HUES64 (cell line): Measurements from ENCODE around the gene ACTMAP.

Experiments
- H3K27ac ChIP-seq: 2 replicates; pipeline ENCODE4 v1.7.0; 2013; ENCODE audit warnings: low read depth, low read length, inconsistent platforms
- H3K27me3 ChIP-seq: 2 replicates; pipeline ENCODE4 v1.6.1; 2013; ENCODE audit warnings: mild to moderate bottlenecking, low read length; ENCODE audit not compliant: insufficient read depth
- H3K36me3 ChIP-seq: 2 replicates; pipeline ENCODE4 v1.6.1; 2013; ENCODE audit warnings: mild to moderate bottlenecking, low read length; ENCODE audit not compliant: insufficient read depth
- H3K4me1 ChIP-seq: 2 replicates; pipeline ENCODE4 v1.6.1; 2013; ENCODE audit warnings: mild to moderate bottlenecking, low read length, moderate library complexity; ENCODE audit not compliant: insufficient read depth
- H3K4me3 ChIP-seq: 2 replicates; pipeline ENCODE4 v1.5.1; 2013; ENCODE audit warnings: mild to moderate bottlenecking, low read length, moderate library complexity
- H3K9ac ChIP-seq: 2 replicates; pipeline ENCODE4 v1.6.1; 2013; ENCODE audit warnings: mild to moderate bottlenecking, low read depth, low read length
- H3K9me3 ChIP-seq: 2 replicates; pipeline ENCODE4 v1.6.1; 2013; ENCODE audit warnings: low read depth, low read length; ENCODE audit not compliant: insufficient read depth
- WGBS: fragments of 150-250, 120-280 bp; methylation state at CpG from one replicate; pipeline ENCODE4 v1.1.7; 2013; ENCODE audit warnings: missing lambda C conversion rate; 5-methylcytosine and 5-hydroxymethylcytosine counted together

The ACTMAP gene

DNA sequence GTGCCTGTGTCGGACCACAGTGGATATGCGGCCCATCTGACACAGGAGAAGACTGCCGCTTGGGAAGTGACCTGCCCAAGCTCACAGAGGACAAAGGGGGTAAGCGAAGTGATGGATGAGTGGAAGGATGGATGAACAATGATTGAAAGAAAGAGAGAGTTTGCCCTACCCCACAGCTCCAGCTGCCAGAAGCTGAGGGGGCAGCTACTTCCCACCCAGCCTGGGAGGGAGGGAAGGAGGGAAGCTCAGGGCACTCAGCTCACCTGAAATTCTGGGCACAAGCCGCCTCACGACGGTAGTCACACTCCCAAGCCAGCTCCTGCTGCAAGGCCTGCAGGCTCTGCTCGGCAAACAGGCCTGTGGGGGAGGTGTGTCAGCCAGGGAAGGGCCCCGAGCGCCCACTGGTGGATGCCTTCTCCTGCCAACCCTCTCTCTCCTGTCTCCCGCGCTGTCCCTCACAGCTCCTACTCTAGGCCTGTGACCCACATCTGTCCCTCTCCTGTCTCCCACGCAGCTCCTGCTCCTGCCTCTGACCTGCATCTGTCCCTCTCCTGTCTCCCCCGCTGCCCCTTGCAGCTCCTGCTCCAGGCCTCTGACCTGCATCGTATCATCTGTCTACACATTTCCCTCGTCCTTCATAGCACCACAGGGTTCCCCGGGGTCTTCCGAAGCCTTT, 47.8 kb downstream of the ACTMAP start:
- peaks cover 62% of the 10 kb centered on the region for H3K36me3 ChIP-seq
- H3K4me1 ChIP-seq, result no peaks in the 10 kb centered on the region
- H3K27me3 ChIP-seq, result no peaks in the 10 kb centered on the region
- no peaks in the 10 kb centered on the region for H3K9me3 ChIP-seq
- no peak overlapping the region for H3K4me3 ChIP-seq
- H3K9ac ChIP-seq, result peak overlapping the region; percentile 33
- 66% methylated on average over 18 of the region's 18 CpGs for WGBS
- H3K27ac ChIP-seq, result no peak overlapping the region

DNA sequence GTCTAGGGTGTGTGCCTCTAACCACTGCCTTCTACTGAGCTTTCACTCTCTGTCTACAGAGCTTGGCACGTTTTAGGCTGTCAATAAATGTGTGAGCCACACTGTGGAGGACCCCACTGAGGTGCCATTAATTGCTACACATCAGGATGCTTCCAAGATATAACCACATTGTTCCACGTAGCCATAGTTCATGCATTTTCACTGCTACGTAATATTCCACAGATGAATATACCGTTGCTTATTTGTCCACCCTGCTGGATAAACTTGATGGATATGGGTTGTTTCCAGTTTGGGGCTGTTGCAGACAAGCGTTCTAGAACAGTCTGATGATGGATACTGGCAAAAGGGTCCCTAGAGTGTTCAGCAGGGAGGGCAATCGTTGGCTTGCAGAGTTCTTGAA, 48.5 kb downstream of the ACTMAP start:
- H3K36me3 ChIP-seq, result peaks cover 60% of the 10 kb centered on the region
- no peak overlapping the region for H3K27ac ChIP-seq
- 97% methylated on average over 6 of the region's 6 CpGs for WGBS
- H3K27me3 ChIP-seq, result no peaks in the 10 kb centered on the region
- H3K9ac ChIP-seq, result no peak overlapping the region
- H3K9me3 ChIP-seq, result no peaks in the 10 kb centered on the region
- H3K4me3 ChIP-seq, result no peak overlapping the region
- no peaks in the 10 kb centered on the region for H3K4me1 ChIP-seq

DNA sequence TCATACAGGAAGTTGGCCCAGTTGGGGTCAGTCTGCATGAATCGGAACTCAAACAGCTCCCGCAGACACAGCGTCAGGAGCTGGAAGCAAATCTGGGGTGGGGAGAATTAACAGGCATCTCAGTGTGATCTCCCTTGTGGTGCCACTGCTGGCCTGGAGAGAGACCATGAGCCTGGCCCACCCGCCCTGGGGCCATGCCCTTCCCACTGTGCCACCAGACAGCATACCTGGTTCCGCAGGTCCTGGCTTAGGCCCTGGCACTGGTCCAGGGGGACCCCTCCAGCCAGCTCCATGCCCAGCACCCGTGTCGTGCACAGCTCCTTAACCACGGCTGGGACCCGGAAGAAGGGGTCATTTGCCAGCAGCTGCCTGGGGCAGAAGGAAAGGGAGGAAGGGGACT, 50.2 kb downstream of the ACTMAP start:
- 95% methylated on average over 9 of the region's 9 CpGs for WGBS
- Histone ChIP-seq H3K9ac (no peak overlapping the region), H3K27me3 (no peaks in the 10 kb centered on the region), H3K27ac (no peak overlapping the region), H3K4me3 (no peak overlapping the region), H3K4me1 (no peaks in the 10 kb centered on the region), H3K36me3 (peaks cover 60% of the 10 kb centered on the region), H3K9me3 (no peaks in the 10 kb centered on the region)

DNA sequence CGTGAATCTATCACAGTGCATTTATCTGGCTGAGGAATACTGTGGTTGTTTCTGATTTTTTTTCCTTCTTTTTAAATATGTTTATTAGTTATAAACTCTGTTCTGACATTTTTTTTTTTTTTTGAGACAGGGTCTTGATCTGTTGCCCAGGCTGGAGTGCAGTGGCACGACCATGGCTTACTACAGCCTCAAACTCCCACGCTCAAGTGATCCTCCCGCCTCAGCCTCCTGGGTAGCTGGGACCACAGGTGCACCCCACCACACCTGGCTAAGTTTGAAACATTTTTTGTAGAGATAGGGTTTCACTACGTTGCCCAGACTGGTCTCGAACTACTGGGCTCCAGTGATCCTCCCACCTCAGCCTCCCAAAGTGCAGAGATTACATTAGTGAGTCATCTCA, 53.3 kb downstream of the ACTMAP start:
- H3K9ac ChIP-seq, result no peak overlapping the region
- H3K4me3 ChIP-seq, result no peak overlapping the region
- 93% methylated on average over 6 of the region's 6 CpGs for whole genome bisulfite sequencing
- no peak overlapping the region for H3K27ac ChIP-seq
- no peaks in the 10 kb centered on the region for H3K27me3 ChIP-seq
- H3K4me1 ChIP-seq, result 0 out of 2 replicates have a peak, but pooled peaks cover under 1% of the 10 kb centered on the region
- no peaks in the 10 kb centered on the region for H3K9me3 ChIP-seq
- H3K36me3 ChIP-seq, result peaks cover 44% of the 10 kb centered on the region

DNA sequence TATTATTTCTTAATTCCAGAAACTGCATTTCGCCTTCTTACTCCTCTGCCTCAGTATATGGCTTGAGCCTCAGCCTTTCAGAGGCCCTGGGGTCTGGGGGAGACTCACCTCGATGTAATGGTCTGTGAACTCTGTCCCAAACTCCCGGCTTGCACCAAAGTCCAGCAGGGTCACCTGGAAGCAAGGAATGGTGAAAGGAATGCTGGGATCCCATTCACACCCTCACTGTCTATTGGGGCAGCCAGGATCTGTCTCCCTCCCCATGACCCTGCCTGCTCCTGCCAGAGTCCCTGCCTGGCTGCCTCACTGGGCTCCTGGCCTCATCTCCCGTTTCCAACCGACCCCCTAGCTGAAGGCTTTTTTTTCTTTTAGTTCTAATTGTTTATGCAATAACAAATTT, 54.4 kb downstream of the ACTMAP start:
- H3K36me3 ChIP-seq, result peaks cover 33% of the 10 kb centered on the region
- no peak overlapping the region for H3K9ac ChIP-seq
- H3K4me1 ChIP-seq, result peaks cover 5% of the 10 kb centered on the region; the same call in 1 of the 2 replicates
- H3K27me3 ChIP-seq, result no peaks in the 10 kb centered on the region
- H3K4me3 ChIP-seq, result no peak overlapping the region
- no peak overlapping the region for H3K27ac ChIP-seq
- 99% methylated on average over 5 of the region's 5 CpGs for WGBS
- H3K9me3 ChIP-seq, result no peaks in the 10 kb centered on the region

DNA sequence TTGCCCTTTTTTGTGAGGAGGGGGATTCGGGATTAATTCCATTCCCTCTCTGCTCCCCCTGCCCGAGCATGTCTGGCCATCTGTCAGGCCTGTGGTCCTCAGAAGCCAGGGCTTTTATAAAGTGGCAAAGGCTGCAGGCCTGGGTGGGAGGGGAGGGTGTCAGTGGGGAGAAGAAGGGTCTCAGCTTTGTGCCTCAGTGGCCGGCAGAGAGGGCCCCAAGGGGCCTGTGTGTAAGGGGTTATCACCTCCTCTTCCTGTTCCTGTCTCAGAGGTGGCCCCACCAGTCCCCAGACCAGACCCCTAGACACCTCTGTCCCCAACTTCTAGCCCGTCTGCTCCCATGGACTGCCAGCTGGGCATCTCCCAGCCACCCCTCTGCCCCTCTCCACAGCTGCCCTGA, 56.4 kb downstream of the ACTMAP start:
- Histone ChIP-seq H3K9ac (no peak overlapping the region), H3K4me3 (no peak overlapping the region), H3K36me3 (peaks cover 18% of the 10 kb centered on the region), H3K4me1 (peaks cover 5% of the 10 kb centered on the region; the same call in 1 of the 2 replicates), H3K27me3 (no peaks in the 10 kb centered on the region), H3K9me3 (no peaks in the 10 kb centered on the region), H3K27ac (no peak overlapping the region)
- WGBS, result 91% methylated on average over 3 of the region's 4 CpGs

DNA sequence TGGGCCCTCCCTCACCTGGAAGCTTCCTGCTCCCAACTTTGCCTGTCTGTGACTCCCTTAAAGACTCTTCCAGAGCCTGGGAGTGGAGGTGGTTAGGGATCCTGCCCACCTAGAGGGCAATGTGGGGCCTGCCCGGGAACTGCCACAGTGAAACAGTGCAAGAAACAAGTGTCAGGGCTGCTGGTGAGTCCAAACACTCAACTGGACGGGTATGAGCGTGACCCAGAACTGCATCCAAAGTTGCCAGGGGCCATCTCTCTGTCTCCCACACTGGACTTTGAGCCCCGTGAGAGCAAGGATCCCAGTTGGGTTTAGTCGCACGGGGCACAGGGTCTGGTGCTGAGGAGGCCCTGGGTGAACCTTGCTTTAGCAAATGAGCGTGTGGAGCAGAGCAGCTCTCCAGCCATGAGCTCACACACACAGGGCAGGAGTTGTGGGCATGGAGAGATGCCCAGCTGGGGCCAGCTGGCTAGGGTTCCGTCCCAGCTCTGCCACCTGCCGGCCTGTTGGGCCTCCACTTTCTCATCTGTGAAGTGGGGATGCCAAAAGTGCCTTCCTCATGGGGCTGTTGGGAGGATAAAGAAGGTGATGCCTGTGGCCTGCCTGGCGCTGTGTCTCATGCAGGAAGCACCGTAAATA, 57.0 kb downstream of the ACTMAP start:
- H3K27me3 ChIP-seq, result no peaks in the 10 kb centered on the region
- H3K36me3 ChIP-seq, result peaks cover 18% of the 10 kb centered on the region
- H3K4me1 ChIP-seq, result peaks cover 5% of the 10 kb centered on the region; the same call in 1 of the 2 replicates
- H3K9ac ChIP-seq, result no peak overlapping the region
- WGBS, result 92% methylated on average over 11 of the region's 11 CpGs
- H3K27ac ChIP-seq, result no peak overlapping the region
- no peak overlapping the region for H3K4me3 ChIP-seq
- H3K9me3 ChIP-seq, result no peaks in the 10 kb centered on the region

DNA sequence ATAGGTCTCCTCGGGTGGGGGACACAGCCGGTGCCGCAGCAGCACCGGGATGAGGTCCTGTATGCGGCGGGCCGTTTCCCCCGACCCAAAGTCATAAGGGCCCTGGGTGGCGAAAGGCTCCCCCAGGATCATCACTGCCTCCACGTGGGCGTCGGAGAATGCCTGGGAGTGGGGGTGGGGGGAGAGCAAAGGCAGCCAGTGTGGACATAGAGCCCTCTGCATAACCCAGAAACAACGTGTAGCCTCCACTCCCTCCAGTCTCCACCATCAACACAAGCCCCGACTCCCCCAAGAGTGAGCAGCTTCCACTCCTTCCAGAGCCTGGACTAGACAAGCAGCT, 58.1 kb downstream of the ACTMAP start:
- H3K27me3 ChIP-seq, result no peaks in the 10 kb centered on the region
- H3K4me1 ChIP-seq, result peaks cover 5% of the 10 kb centered on the region; the same call in 1 of the 2 replicates

DNA sequence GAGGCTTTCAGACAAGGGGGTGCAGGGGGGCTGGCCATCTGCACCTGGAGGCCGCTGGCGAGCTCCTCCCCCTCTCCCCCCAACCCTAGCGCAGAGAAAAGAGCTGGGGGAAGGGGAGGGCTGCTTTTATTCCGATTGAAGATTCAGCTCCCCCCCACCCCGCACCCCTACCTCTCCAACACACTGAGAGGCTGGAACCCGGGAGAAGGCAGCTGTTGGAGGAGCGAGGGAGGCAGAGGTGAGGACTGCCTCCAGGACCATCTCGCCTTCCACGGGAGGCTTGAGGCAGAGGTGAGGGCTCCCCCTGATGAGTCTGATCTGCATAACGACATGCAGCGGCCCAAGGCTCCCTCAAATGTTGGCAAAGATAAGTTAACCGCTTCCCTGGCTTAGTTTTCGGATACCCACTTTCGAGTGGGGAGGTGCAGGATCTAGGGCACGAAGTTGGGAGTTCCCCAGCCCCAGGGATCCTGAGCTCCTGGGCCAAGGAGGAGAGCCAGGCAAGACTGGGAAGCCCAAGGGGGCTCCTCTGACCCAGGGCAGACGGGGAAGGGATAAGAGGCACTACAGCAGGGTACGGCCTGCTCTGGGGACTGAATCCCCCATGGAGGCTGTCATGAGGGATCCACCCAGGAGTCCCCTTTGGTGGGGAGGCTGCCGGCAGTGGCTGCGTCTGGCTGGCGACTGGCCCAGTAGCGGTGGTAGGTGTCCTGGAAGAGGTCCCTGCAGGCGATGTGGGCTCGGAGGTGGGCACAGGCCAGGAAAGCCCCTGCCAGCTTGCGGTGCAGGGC, 58.7 kb downstream of the ACTMAP start:
- Histone ChIP-seq H3K9me3 (no peaks in the 10 kb centered on the region), H3K27me3 (no peaks in the 10 kb centered on the region), H3K9ac (peak overlapping the region; percentile 84), H3K4me3 (peak overlapping the region; percentile 73), H3K27ac (peak overlapping the region; percentile 93), H3K4me1 (peaks cover 5% of the 10 kb centered on the region; the same call in 1 of the 2 replicates), H3K36me3 (peaks cover 16% of the 10 kb centered on the region)
- WGBS, result 72% methylated on average over 19 of the region's 24 CpGs

More for the DNA sequence above, 58.1 kb downstream of the ACTMAP start:
- no peaks in the 10 kb centered on the region for H3K9me3 ChIP-seq
- H3K4me3 ChIP-seq, result no peak overlapping the region
- H3K9ac ChIP-seq, result no peak overlapping the region; the same call in 1 of the 2 replicates
- WGBS, result 88% methylated on average over 14 of the region's 14 CpGs
- no peak overlapping the region for H3K27ac ChIP-seq
- H3K36me3 ChIP-seq, result peaks cover 18% of the 10 kb centered on the region
